ENCODE measurements around the gene RPP30. TPM values are rescaled to one million over a fixed set of nuclear protein-coding genes. Genes with fewer than 3 reads are reported as not detected.
"Not testable (repeated sequence)": the region's sequence is repeated elsewhere in the genome, so short reads cannot be mapped to it uniquely, and the experiment has no call there.

Gene RPP30
- total RNA-seq, 8 experiments from 2014 or later: 28.1 to 50.3 (median 33.3) TPM

GRCh38 chr10:90880059-90880719 is 8.4 kb downstream of the RPP30 start:
- 0 to 83% (median 74%) methylated on average over 1 to 8 of the region's 8 CpGs; no CpG with 5 or more reads in 2 of the 10 experiments for WGBS, 10 experiments
- H3K4me1 ChIP-seq (replicated peaks in 1 of 2); H3K4me3 ChIP-seq; ATAC-seq (replicated peaks in 6 of 8); H3K27ac ChIP-seq; in situ Hi-C loops (cut with MboI; ENCODE audit: low pct_unique_long_range_greater_than_20kb in 2 of 9, low sequenced_read_pairs in 9 of 9, unreplicated experiment in 9 of 9): not testable (repeated sequence)

- WGBS, 10 experiments: 58 to 100% (median 92%) methylated on average over 1 to 3 of the region's 3 CpGs; no CpG with 5 or more reads in 2 of the 10 experiments
- no peaks in the 10 kb centered on the region for H3K4me1 ChIP-seq (replicated peaks in 1 of 2)
- no peak overlapping the region for H3K27ac ChIP-seq
- no peak for ATAC-seq (replicated peaks in 6 of 8)
- no peak overlapping the region for H3K4me3 ChIP-seq
- in situ Hi-C loops (cut with MboI; ENCODE audit: low pct_unique_long_range_greater_than_20kb in 2 of 9, low sequenced_read_pairs in 9 of 9, unreplicated experiment in 9 of 9): no loop called here
Observed at GRCh38 chr10:90884431-90884830, 12.7 kb downstream of the RPP30 start.

- peak in 2 of 8 experiments; percentile 59 to 75 for ATAC-seq (replicated peaks in 6 of 8)
- in situ Hi-C loops (cut with MboI; ENCODE audit: low pct_unique_long_range_greater_than_20kb in 2 of 9, low sequenced_read_pairs in 9 of 9, unreplicated experiment in 9 of 9): no loop called here
- no peak overlapping the region for H3K4me3 ChIP-seq
- H3K27ac ChIP-seq: no peak overlapping the region
- no peaks in the 10 kb centered on the region for H3K4me1 ChIP-seq (replicated peaks in 1 of 2)
- WGBS, 10 experiments: 60 to 100% (median 100%) methylated on average over 1 of the region's 1 CpG; no CpG with 5 or more reads in 3 of the 10 experiments
Observed at GRCh38 chr10:90885176-90885575, 13.4 kb downstream of the RPP30 start.

GRCh38 chr10:90887555-90887954 is 15.8 kb downstream of the RPP30 start:
- no peak for ATAC-seq (replicated peaks in 6 of 8)
- in situ Hi-C loops (cut with MboI; ENCODE audit: low pct_unique_long_range_greater_than_20kb in 2 of 9, low sequenced_read_pairs in 9 of 9, unreplicated experiment in 9 of 9): no loop called here
- no peaks in the 10 kb centered on the region for H3K4me1 ChIP-seq (replicated peaks in 1 of 2)
- WGBS, 10 experiments: 29 to 100% (median 89%) methylated on average over 1 to 6 of the region's 6 CpGs; no CpG with 5 or more reads in 2 of the 10 experiments
- no peak overlapping the region for H3K27ac ChIP-seq
- no peak overlapping the region for H3K4me3 ChIP-seq

GRCh38 chr10:90888387-90888786 is 16.6 kb downstream of the RPP30 start:
- in situ Hi-C loops (cut with MboI; ENCODE audit: low pct_unique_long_range_greater_than_20kb in 2 of 9, low sequenced_read_pairs in 9 of 9, unreplicated experiment in 9 of 9): no loop called here
- no peaks in the 10 kb centered on the region for H3K4me1 ChIP-seq (replicated peaks in 1 of 2)
- H3K4me3 ChIP-seq: no peak overlapping the region
- no peak overlapping the region for H3K27ac ChIP-seq
- ATAC-seq (replicated peaks in 6 of 8): no peak
- WGBS, 10 experiments: 96 to 100% (median 100%) methylated on average over 1 to 6 of the region's 6 CpGs; no CpG with 5 or more reads in 3 of the 10 experiments

- in situ Hi-C loops (cut with MboI; ENCODE audit: low pct_unique_long_range_greater_than_20kb in 2 of 9, low sequenced_read_pairs in 9 of 9, unreplicated experiment in 9 of 9): no loop called here
- 100% methylated on average over 1 of the region's 1 CpG; no CpG with 5 or more reads in 3 of the 10 experiments for WGBS, 10 experiments
- Histone ChIP-seq H3K4me1 (replicated peaks in 1 of 2) (no peaks in the 10 kb centered on the region), H3K27ac (no peak overlapping the region), H3K4me3 (no peak overlapping the region)
- no peak for ATAC-seq (replicated peaks in 6 of 8)
Observed at GRCh38 chr10:90889636-90890035, 17.9 kb downstream of the RPP30 start.

GRCh38 chr10:90890347-90890746 is 18.6 kb downstream of the RPP30 start:
- H3K4me3 ChIP-seq: no peak overlapping the region
- 14 to 100% (median 93%) methylated on average over 2 of the region's 2 CpGs; no CpG with 5 or more reads in 1 of the 10 experiments for WGBS, 10 experiments
- no peak overlapping the region for H3K27ac ChIP-seq
- no peak for ATAC-seq (replicated peaks in 6 of 8)
- in situ Hi-C loops (cut with MboI; ENCODE audit: low pct_unique_long_range_greater_than_20kb in 2 of 9, low sequenced_read_pairs in 9 of 9, unreplicated experiment in 9 of 9): no loop called here
- H3K4me1 ChIP-seq (replicated peaks in 1 of 2): no peaks in the 10 kb centered on the region

- H3K4me3 ChIP-seq: no peak overlapping the region
- ATAC-seq (replicated peaks in 6 of 8): no peak
- 92 to 100% (median 99%) methylated on average over 1 to 3 of the region's 3 CpGs; no CpG with 5 or more reads in 2 of the 10 experiments for WGBS, 10 experiments
- in situ Hi-C loops (cut with MboI; ENCODE audit: low pct_unique_long_range_greater_than_20kb in 2 of 9, low sequenced_read_pairs in 9 of 9, unreplicated experiment in 9 of 9): no loop called here
- no peak overlapping the region for H3K27ac ChIP-seq
- no peaks in the 10 kb centered on the region for H3K4me1 ChIP-seq (replicated peaks in 1 of 2)
Observed at GRCh38 chr10:90893190-90893589, 21.4 kb downstream of the RPP30 start.

- H3K27ac ChIP-seq; in situ Hi-C loops (cut with MboI; ENCODE audit: low pct_unique_long_range_greater_than_20kb in 2 of 9, low sequenced_read_pairs in 9 of 9, unreplicated experiment in 9 of 9); ATAC-seq (replicated peaks in 6 of 8); H3K4me1 ChIP-seq (replicated peaks in 1 of 2); H3K4me3 ChIP-seq: not testable (repeated sequence)
- WGBS, 10 experiments: 80 to 100% (median 94%) methylated on average over 1 to 2 of the region's 2 CpGs
Observed at GRCh38 chr10:90896916-90897315, 25.1 kb downstream of the RPP30 start.

- no peak for ATAC-seq (replicated peaks in 6 of 8)
- no peaks in the 10 kb centered on the region for H3K4me1 ChIP-seq (replicated peaks in 1 of 2)
- H3K27ac ChIP-seq: no peak overlapping the region
- WGBS, 10 experiments: 11 to 100% (median 92%) methylated on average over 1 of the region's 1 CpG; no CpG with 5 or more reads in 1 of the 10 experiments
- H3K4me3 ChIP-seq: no peak overlapping the region
- in situ Hi-C loops (cut with MboI; ENCODE audit: low pct_unique_long_range_greater_than_20kb in 2 of 9, low sequenced_read_pairs in 9 of 9, unreplicated experiment in 9 of 9): loop anchor here in 8 of 9 experiments (10.0 to 25.0 kb wide), 3 partner anchors 331 to 356 kb away; no protein-coding TSS in a partner anchor
Observed at GRCh38 chr10:90905925-90906324, 34.2 kb downstream of the RPP30 start.

GRCh38 chr10:90906596-90906995 is 34.8 kb downstream of the RPP30 start:
- Histone ChIP-seq H3K4me1 (replicated peaks in 1 of 2) (no peaks in the 10 kb centered on the region), H3K4me3 (no peak overlapping the region), H3K27ac (no peak overlapping the region)
- WGBS, 10 experiments: 29 to 100% (median 71%) methylated on average over 1 of the region's 1 CpG; no CpG with 5 or more reads in 1 of the 10 experiments
- in situ Hi-C loops (cut with MboI; ENCODE audit: low pct_unique_long_range_greater_than_20kb in 2 of 9, low sequenced_read_pairs in 9 of 9, unreplicated experiment in 9 of 9): loop anchor here in 8 of 9 experiments (10.0 to 25.0 kb wide), 3 partner anchors 331 to 356 kb away; no protein-coding TSS in a partner anchor
- no peak for ATAC-seq (replicated peaks in 6 of 8)

- in situ Hi-C loops (cut with MboI; ENCODE audit: low pct_unique_long_range_greater_than_20kb in 2 of 9, low sequenced_read_pairs in 9 of 9, unreplicated experiment in 9 of 9): loop anchor here in 8 of 9 experiments (5.0 to 25.0 kb wide), 3 partner anchors 326 to 351 kb away; no protein-coding TSS in a partner anchor
- H3K27ac ChIP-seq: no peak overlapping the region
Observed at GRCh38 chr10:90911133-90912051, 39.6 kb downstream of the RPP30 start.

GRCh38 chr10:90912174-90912573 is 40.4 kb downstream of the RPP30 start:
- ATAC-seq (replicated peaks in 6 of 8): peak in 3 of 8 experiments; percentile 25 to 55 (median 54)
- Histone ChIP-seq H3K4me3 (no peak overlapping the region), H3K27ac (no peak overlapping the region), H3K4me1 (replicated peaks in 1 of 2) (peaks cover 0 to 2% of the 10 kb centered on the region in 2 donors)
- 0 to 88% (median 51%) methylated on average over 2 to 4 of the region's 4 CpGs; no CpG with 5 or more reads in 1 of the 10 experiments for WGBS, 10 experiments
- in situ Hi-C loops (cut with MboI; ENCODE audit: low pct_unique_long_range_greater_than_20kb in 2 of 9, low sequenced_read_pairs in 9 of 9, unreplicated experiment in 9 of 9): loop anchor here in 8 of 9 experiments (5.0 to 25.0 kb wide), 3 partner anchors 325 to 350 kb away; no protein-coding TSS in a partner anchor

More at GRCh38 chr10:90911133-90912051, 39.6 kb downstream of the RPP30 start:
- 0 to 67% (median 36%) methylated on average over 1 to 9 of the region's 12 CpGs; no CpG with 5 or more reads in 2 of the 10 experiments for WGBS, 10 experiments
- no peak overlapping the region for H3K4me3 ChIP-seq
- peak; percentile 80 to 91 (median 88) for ATAC-seq (replicated peaks in 6 of 8)
- H3K4me1 ChIP-seq (replicated peaks in 1 of 2): peaks cover 0 to 2% of the 10 kb centered on the region in 2 donors

Measured in motor neuron (in vitro differentiated cells).